Measurements from ENCODE around the gene PGAP6.

Gene PGAP6

GRCh38 chr16:361872-362701 lies 19.7 kb downstream of the PGAP6 start:
- TF ChIP-seq CTCF (IDR thresholded peaks at IDR 0.05; ENCODE audit: low read depth, low read length, missing control alignments) = peak; percentile 74
- in situ Hi-C loops (cut with HindIII; ENCODE audit: low sequenced_read_pairs) = loop anchor here (5.0 kb wide), 1 partner anchor 40 kb away; no protein-coding TSS in a partner anchor
- no peak overlapping the region for H3K4me3 ChIP-seq (ENCODE audit: low read depth, low read length)
- DNase-seq (ENCODE audit: low read depth) = peak; percentile 44

GRCh38 chr16:361341-361871 lies 20.4 kb downstream of the PGAP6 start:
- in situ Hi-C loops (cut with HindIII; ENCODE audit: low sequenced_read_pairs) = loop anchor here (5.0 kb wide), 1 partner anchor 39 kb away; no protein-coding TSS in a partner anchor
- no peak for DNase-seq (ENCODE audit: low read depth)
- no peak for TF ChIP-seq CTCF (IDR thresholded peaks at IDR 0.05; ENCODE audit: low read depth, low read length, missing control alignments)
- no peak overlapping the region for H3K4me3 ChIP-seq (ENCODE audit: low read depth, low read length)

GRCh38 chr16:360698-361336 lies 21.0 kb downstream of the PGAP6 start:
- in situ Hi-C loops (cut with HindIII; ENCODE audit: low sequenced_read_pairs) = loop anchor here (5.0 kb wide), 1 partner anchor 39 kb away; no protein-coding TSS in a partner anchor

GRCh38 chr16:359871-360697 lies 21.7 kb downstream of the PGAP6 start:
- no peak for DNase-seq (ENCODE audit: low read depth)
- H3K4me3 ChIP-seq (ENCODE audit: low read depth, low read length) = no peak overlapping the region
- in situ Hi-C loops (cut with HindIII; ENCODE audit: low sequenced_read_pairs) = loop anchor here (5.0 kb wide), 1 partner anchor 38 kb away; no protein-coding TSS in a partner anchor
- TF ChIP-seq CTCF (IDR thresholded peaks at IDR 0.05; ENCODE audit: low read depth, low read length, missing control alignments) = no peak

More at GRCh38 chr16:360698-361336, 21.0 kb downstream of the PGAP6 start:
- TF ChIP-seq CTCF (IDR thresholded peaks at IDR 0.05; ENCODE audit: low read depth, low read length, missing control alignments) = no peak
- H3K4me3 ChIP-seq (ENCODE audit: low read depth, low read length) = no peak overlapping the region
- no peak for DNase-seq (ENCODE audit: low read depth)

- no peak for TF ChIP-seq CTCF (IDR thresholded peaks at IDR 0.05; ENCODE audit: low read depth, low read length, missing control alignments)
- no peak overlapping the region for H3K4me3 ChIP-seq (ENCODE audit: low read depth, low read length)
- no peak for DNase-seq (ENCODE audit: low read depth)
- in situ Hi-C loops (cut with HindIII; ENCODE audit: low sequenced_read_pairs) = no loop called here
Observed at GRCh38 chr16:359067-359763, 22.6 kb downstream of the PGAP6 start.
